HG02884 (cell line): ENCODE results near the gene FBL.

Experiments used
- ATAC-seq: cut with Tn5 transposase; IDR thresholded peaks from one replicate; pipeline ENCODE4 v1.9.1; 2021; ENCODE audit warnings: mild to moderate bottlenecking, moderate library complexity; ENCODE audit not compliant: unreplicated experiment

Gene FBL

DNA sequence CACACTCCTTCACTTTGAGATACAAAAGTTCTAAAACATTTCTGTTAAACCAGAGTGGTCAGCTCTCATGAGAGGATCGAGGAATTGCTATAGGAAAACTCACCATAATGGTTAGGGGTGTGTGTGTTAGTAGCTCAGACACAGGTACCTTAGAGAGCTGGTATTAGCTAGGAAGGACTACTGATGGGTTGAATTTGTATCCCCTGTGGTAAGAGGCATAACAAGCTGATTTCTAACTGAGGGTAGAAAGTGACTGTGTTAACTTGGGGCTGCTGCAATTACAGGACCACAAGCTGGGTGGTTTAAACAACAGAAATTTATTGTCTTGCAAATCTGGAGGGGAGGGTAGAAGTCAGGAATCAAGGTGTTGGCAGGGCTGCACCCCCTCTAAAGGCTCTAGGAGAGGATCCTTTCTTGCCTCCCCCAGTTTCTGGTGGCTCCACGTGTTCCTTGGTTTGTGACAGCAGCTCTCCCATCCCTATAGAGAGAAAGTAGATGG is 50.1 kb downstream of the FBL start:
- no peak for ATAC-seq

DNA sequence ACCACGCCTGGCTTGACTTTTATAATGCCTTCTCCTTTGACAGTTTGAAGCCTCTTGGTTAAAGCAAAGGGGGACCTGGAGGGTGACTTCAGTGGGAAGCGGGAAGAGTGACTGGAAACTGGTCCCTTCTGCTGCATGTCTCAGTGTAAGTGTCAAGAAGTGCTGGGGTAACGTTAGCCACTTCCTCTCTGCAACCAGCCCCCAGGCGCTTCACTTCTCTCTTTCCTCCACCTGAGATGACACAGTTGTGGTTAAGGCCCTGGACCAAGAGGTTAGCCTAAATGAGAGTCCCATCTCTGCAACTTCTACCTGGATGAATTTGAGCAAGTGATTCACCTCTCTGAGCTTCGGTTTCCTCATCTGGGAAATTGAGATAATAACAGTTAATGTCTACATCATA is 51.2 kb downstream of the FBL start:
- no peak for ATAC-seq

- peak; percentile 60 for ATAC-seq
Measured at GRCh38 chr19:39792999-39793546, 53.1 kb downstream of the FBL start.

- ATAC-seq, result no peak
Measured at GRCh38 chr19:39788244-39788643, 57.9 kb downstream of the FBL start.
